ENCODE data around the gene ACRBP. TPM values are rescaled to one million over a fixed set of nuclear protein-coding genes. Genes with fewer than 3 reads are reported as not detected.
"Not testable (repeated sequence)": the region's sequence is repeated elsewhere in the genome, so short reads cannot be mapped to it uniquely, and the experiment has no call there.

ACRBP gene
- total RNA-seq, 4 donors from 2014 or later: 0.30 to 2.4 (median 2.0) TPM

GRCh38 chr12:6605421-6606330, 41.6 kb downstream of the ACRBP start:
- H3K9me3 ChIP-seq: peaks cover 0 to 7% (median 0%) of the 10 kb centered on the region in 4 donors
- DNase-seq (ENCODE audit: low spot score in 2 of 2): no peak
- H3K4me3 ChIP-seq: peak overlapping the region; percentile 89 to 95 (median 92)
- no peaks in the 10 kb centered on the region for H3K27me3 ChIP-seq
- peaks cover 3 to 60% (median 40%) of the 10 kb centered on the region in 4 donors for H3K4me1 ChIP-seq
- peaks cover 10 to 18% (median 17%) of the 10 kb centered on the region in 3 donors for H3K36me3 ChIP-seq
- no peak for TF ChIP-seq POLR2A (IDR thresholded peaks at IDR 0.05)
- no peak for TF ChIP-seq EP300 (IDR thresholded peaks at IDR 0.05)
- TF ChIP-seq, protein P1, sequence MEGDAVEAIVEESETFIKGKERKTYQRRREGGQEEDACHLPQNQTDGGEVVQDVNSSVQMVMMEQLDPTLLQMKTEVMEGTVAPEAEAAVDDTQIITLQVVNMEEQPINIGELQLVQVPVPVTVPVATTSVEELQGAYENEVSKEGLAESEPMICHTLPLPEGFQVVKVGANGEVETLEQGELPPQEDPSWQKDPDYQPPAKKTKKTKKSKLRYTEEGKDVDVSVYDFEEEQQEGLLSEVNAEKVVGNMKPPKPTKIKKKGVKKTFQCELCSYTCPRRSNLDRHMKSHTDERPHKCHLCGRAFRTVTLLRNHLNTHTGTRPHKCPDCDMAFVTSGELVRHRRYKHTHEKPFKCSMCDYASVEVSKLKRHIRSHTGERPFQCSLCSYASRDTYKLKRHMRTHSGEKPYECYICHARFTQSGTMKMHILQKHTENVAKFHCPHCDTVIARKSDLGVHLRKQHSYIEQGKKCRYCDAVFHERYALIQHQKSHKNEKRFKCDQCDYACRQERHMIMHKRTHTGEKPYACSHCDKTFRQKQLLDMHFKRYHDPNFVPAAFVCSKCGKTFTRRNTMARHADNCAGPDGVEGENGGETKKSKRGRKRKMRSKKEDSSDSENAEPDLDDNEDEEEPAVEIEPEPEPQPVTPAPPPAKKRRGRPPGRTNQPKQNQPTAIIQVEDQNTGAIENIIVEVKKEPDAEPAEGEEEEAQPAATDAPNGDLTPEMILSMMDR (IDR thresholded peaks at IDR 0.05): no peak
- WGBS, 2 donors: 3 to 5% methylated on average over 16 to 18 of the region's 18 CpGs
- peak overlapping the region; percentile 96 to 100 (median 96) for H3K27ac ChIP-seq

DNA sequence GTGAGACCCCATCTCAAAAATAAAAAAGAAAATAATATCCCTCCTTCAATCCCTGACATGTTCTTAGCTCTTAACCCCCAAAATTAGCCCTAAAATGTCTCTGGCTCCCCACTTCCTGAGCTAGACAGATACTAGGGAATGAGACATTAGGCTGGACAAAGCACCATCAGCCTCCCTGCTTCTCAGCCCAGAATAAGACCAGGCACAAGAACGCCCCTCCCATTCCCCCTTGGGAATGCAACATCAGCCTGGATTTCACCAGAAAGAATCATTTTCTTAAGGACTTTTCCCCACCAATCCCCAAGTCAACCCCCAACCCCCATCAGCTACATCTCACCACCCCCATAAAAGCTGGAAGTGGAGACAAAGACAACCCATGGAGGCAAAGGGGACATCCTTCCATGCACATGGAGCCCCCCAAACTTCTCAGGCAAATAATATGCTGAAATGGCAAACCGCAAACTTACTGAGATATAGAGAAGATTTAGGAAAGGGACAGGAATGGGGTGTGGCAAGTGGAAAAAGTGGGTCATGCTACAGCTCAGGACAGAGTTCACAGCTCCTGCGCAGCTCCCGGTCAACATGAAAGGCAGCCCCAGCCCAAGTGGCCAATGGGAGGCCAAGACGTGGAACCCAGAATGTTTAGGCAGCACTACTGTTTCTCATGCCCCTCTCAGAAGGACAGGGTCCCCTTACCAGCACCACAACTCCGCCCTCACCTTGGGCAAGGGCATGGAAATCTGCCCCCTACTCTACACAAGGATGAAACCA, 42.8 kb downstream of the ACRBP start:
- 35 to 36% methylated on average over 6 of the region's 6 CpGs for WGBS, 2 donors
- H3K36me3 ChIP-seq: peaks cover 10 to 30% (median 28%) of the 10 kb centered on the region in 3 donors
- H3K27ac ChIP-seq: peak overlapping the region; percentile 96 to 100 (median 96)
- H3K27me3 ChIP-seq: no peaks in the 10 kb centered on the region
- H3K9me3 ChIP-seq: peaks cover 0 to 7% (median 0%) of the 10 kb centered on the region in 4 donors
- TF ChIP-seq, protein P1 (IDR thresholded peaks at IDR 0.05): no peak
- TF ChIP-seq EP300 (IDR thresholded peaks at IDR 0.05): no peak
- TF ChIP-seq POLR2A (IDR thresholded peaks at IDR 0.05): no peak
- peaks cover 3 to 58% (median 40%) of the 10 kb centered on the region in 4 donors for H3K4me1 ChIP-seq
- peak overlapping the region; percentile 89 to 95 (median 92) for H3K4me3 ChIP-seq
- DNase-seq (ENCODE audit: low spot score in 2 of 2): no peak

GRCh38 chr12:6603095-6603567, 44.1 kb downstream of the ACRBP start:
- Histone ChIP-seq H3K27ac (peak overlapping the region in 3 of 4 donors; percentile 59 to 100 (median 97)), H3K4me1 (peaks cover 3 to 58% (median 40%) of the 10 kb centered on the region in 4 donors), H3K36me3 (peaks cover 10 to 44% (median 28%) of the 10 kb centered on the region in 3 donors), H3K27me3 (no peaks in the 10 kb centered on the region), H3K9me3 (no peaks in the 10 kb centered on the region), H3K4me3 (peak overlapping the region in 1 of 4 donors; percentile 11)
- DNase-seq (ENCODE audit: low spot score in 2 of 2): no peak
- TF ChIP-seq, protein P1 (IDR thresholded peaks at IDR 0.05): no peak
- TF ChIP-seq POLR2A (IDR thresholded peaks at IDR 0.05) (no peak), EP300 (IDR thresholded peaks at IDR 0.05) (no peak)
- 15 to 23% methylated on average over 6 of the region's 6 CpGs for WGBS, 2 donors

DNA sequence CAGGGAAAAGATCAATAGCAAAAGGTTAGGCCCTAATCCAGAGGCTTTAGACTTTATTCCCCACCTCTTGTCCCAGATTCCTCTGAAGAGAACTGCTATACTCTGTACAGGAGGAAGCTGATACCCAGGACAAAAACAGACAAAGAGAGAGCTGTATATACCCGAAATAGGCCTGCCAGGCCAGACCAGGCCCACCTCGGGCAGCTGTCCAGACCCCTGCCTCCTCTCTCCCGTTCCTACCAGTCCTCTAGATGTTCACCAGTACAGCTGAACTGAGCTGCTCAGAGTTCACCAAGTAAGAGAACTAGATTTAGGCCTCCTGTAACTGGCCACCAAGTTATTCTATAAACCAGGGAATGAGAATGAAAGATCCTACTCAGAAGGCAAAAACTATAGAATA, 44.7 kb downstream of the ACRBP start:
- TF ChIP-seq POLR2A (IDR thresholded peaks at IDR 0.05) (no peak), EP300 (IDR thresholded peaks at IDR 0.05) (no peak)
- TF ChIP-seq, protein P1 (IDR thresholded peaks at IDR 0.05): no peak
- peaks cover 3 to 53% (median 40%) of the 10 kb centered on the region in 4 donors for H3K4me1 ChIP-seq
- no peak overlapping the region for H3K4me3 ChIP-seq
- H3K27me3 ChIP-seq: no peaks in the 10 kb centered on the region
- peak overlapping the region in 3 of 4 donors; percentile 59 to 100 (median 97) for H3K27ac ChIP-seq
- 19 to 38% methylated on average over 3 of the region's 3 CpGs for WGBS, 2 donors
- H3K36me3 ChIP-seq: peaks cover 10 to 50% (median 34%) of the 10 kb centered on the region in 3 donors
- no peak for DNase-seq (ENCODE audit: low spot score in 2 of 2)
- no peaks in the 10 kb centered on the region for H3K9me3 ChIP-seq

DNA sequence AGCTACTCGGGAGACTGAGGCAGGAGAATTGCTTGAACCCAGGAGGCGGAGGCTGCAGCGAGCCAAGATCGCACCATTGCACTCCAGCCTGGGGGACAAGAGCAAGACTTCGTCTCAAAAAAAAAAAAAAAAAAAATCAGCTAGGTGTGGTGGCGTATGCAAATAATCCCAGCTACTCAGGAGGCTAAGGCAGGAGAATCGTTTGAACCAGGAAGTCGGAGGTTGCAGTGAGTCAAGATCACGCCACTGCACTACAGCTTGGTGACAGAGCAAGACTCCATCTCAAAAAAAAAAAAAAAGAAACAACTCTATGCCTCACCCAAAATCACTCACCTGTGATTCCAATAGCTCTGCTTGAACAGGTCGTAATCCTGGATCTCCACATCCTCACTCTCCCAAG, 51.6 kb downstream of the ACRBP start:
- not testable (repeated sequence) for H3K9me3 ChIP-seq; H3K27ac ChIP-seq; H3K4me1 ChIP-seq; DNase-seq (ENCODE audit: low spot score in 2 of 2); H3K27me3 ChIP-seq; H3K4me3 ChIP-seq
- H3K36me3 ChIP-seq: peaks cover 21 to 100% (median 78%) of the 10 kb centered on the region in 3 donors
- 87 to 89% methylated on average over 10 of the region's 10 CpGs for WGBS, 2 donors

Measured in tibial nerve (tissue), 4 donors.